ENCODE data around the gene ZFPL1. TPM values are rescaled to one million over a fixed set of nuclear protein-coding genes. Genes with fewer than 3 reads are reported as not detected.

ZFPL1 gene
- total and polyA plus RNA-seq, 2 donors (not counting 3 experiments of a cell fraction or from before 2014, with no cell fraction given) = 37.6 to 139 TPM

DNA sequence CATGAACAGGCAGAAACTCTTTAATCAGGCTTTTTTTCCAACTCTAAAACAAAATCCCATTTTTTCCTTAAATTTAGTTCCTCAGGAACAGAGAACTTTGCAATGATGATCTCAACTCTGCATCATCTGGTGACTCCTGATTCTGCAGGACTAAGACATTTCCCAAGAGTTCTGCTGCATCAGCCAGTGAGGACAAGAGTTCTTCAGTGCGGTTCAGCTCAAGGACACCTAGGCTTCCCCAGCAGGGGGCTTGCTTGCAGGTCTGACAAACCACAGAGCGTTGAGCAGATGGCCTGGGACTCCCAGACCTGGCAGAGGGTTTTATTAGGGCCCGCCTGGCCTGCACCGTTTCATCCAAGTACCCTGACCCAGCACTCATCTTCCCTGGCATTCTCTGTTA lies 6.6 kb upstream of the ZFPL1 start:
- Histone ChIP-seq H3K9me3 (replicated peaks; ENCODE audit: control insufficient read depth, insufficient read depth, low read length) (no peaks in the 10 kb centered on the region), H3K9ac (replicated peaks; ENCODE audit: extremely low read depth, insufficient read depth, low read length) (no peak overlapping the region), H3K27ac (ENCODE audit: insufficient read depth, low read depth, low read length) (no peak overlapping the region), H3K9me1 (replicated peaks; ENCODE audit: control insufficient read depth, extremely low read depth, insufficient read depth, low read length) (no peaks in the 10 kb centered on the region), H3K4me2 (ENCODE audit: insufficient read depth, low read length) (no peak overlapping the region), H2AFZ (ENCODE audit: low read depth, low read length) (no peak overlapping the region), H4K20me1 (replicated peaks; ENCODE audit: control insufficient read depth, extremely low read depth, insufficient read depth, low read length) (no peaks in the 10 kb centered on the region), H3K36me3 (ENCODE audit: control insufficient read depth in 2 of 2, extremely low read depth in 1 of 2, insufficient read depth in 2 of 2, low read length in 2 of 2) (peaks cover 0 to 3% of the 10 kb centered on the region in 2 experiments), H3K79me2 (ENCODE audit: control insufficient read depth, insufficient read depth, low read length) (peaks cover 15% of the 10 kb centered on the region), H3K27me3 (ENCODE audit: control insufficient read depth in 2 of 2, insufficient read depth in 2 of 2, low read length in 2 of 2) (no peaks in the 10 kb centered on the region), H3K4me3 (replicated peaks in 1 of 3; ENCODE audit: insufficient read depth in 1 of 3, low read depth in 1 of 3, low read length in 3 of 3) (no peak overlapping the region), H3K4me1 (ENCODE audit: control insufficient read depth, extremely low read depth, insufficient read depth, low read length) (no peaks in the 10 kb centered on the region)
- dilution Hi-C loops (cut with MboI; ENCODE audit: extremely low pct_ligation_motif_present, low sequenced_read_pairs) (no loop called here), intact Hi-C loops (cut with micrococcal nuclease) (no loop called here)
- ChIA-PET CTCF (no interaction called here), POLR2A (no interaction called here)
- TF ChIP-seq MYC (IDR thresholded peaks at IDR 0.05; ENCODE audit: low read depth, low read length) (no peak), FOS (IDR thresholded peaks at IDR 0.05; ENCODE audit: borderline replicate concordance, insufficient read depth, low read length) (no peak), GATA2 (IDR thresholded peaks at IDR 0.05; ENCODE audit: insufficient read depth, insufficient read length, low read depth, low read length) (no peak), POLR2A (IDR thresholded peaks at IDR 0.05; ENCODE audit: low read depth, low read length) (no peak), POLR2AphosphoS5 (IDR thresholded peaks at IDR 0.05; ENCODE audit: insufficient read depth, low read depth, low read length) (no peak), EZH2 (IDR thresholded peaks at IDR 0.05; ENCODE audit: borderline replicate concordance, low read depth, low read length, severe bottlenecking) (no peak), CTCF (IDR thresholded peaks at IDR 0.05; ENCODE audit: extremely low read depth in 1 of 2, insufficient read depth in 1 of 2, low read depth in 1 of 2, low read length in 2 of 2) (no peak), MAX (IDR thresholded peaks at IDR 0.05; ENCODE audit: insufficient read depth, insufficient read length) (no peak), JUN (IDR thresholded peaks at IDR 0.05; ENCODE audit: borderline replicate concordance, insufficient read depth, insufficient read length, low read depth) (no peak)
- no TSS peak for BruUV-seq (replicated peaks)
- DNase-seq (ENCODE audit: low read depth, low spot score) (no peak), FAIRE-seq (no peak)

Measured in endothelial cell of umbilical vein (primary cell).